ENCODE results near the gene C11orf24. TPM values are rescaled to one million over a fixed set of nuclear protein-coding genes. Genes with fewer than 3 reads are reported as not detected.

The C11orf24 gene
- total and polyA plus RNA-seq, 9 of the 15 experiments (the other 6 are each of a cell fraction or from before 2014, with no cell fraction given): 2.0 to 65.2 (median 32.5) TPM

GRCh38 chr11:68257477-68258362 is 14.1 kb downstream of the C11orf24 start (continued):
- TF ChIP-seq, protein P1, sequence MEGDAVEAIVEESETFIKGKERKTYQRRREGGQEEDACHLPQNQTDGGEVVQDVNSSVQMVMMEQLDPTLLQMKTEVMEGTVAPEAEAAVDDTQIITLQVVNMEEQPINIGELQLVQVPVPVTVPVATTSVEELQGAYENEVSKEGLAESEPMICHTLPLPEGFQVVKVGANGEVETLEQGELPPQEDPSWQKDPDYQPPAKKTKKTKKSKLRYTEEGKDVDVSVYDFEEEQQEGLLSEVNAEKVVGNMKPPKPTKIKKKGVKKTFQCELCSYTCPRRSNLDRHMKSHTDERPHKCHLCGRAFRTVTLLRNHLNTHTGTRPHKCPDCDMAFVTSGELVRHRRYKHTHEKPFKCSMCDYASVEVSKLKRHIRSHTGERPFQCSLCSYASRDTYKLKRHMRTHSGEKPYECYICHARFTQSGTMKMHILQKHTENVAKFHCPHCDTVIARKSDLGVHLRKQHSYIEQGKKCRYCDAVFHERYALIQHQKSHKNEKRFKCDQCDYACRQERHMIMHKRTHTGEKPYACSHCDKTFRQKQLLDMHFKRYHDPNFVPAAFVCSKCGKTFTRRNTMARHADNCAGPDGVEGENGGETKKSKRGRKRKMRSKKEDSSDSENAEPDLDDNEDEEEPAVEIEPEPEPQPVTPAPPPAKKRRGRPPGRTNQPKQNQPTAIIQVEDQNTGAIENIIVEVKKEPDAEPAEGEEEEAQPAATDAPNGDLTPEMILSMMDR (IDR thresholded peaks at IDR 0.05 in 2 of 3, conservative IDR thresholded peaks at IDR 0.05 in 1 of 3; ENCODE audit: insufficient read depth in 2 of 3, low read depth in 1 of 3, low read length in 3 of 3): peak; percentile 85 to 90 (median 88)
- TF ChIP-seq ZNF431 (CRISPR knock-in tag; IDR thresholded peaks at IDR 0.05): no peak
- peak; percentile 90 for TF ChIP-seq ZFX (CRISPR knock-in tag; IDR thresholded peaks at IDR 0.05)
- TF ChIP-seq ZNF140 (CRISPR knock-in tag; IDR thresholded peaks at IDR 0.05): no peak
- TF ChIP-seq, protein P2, sequence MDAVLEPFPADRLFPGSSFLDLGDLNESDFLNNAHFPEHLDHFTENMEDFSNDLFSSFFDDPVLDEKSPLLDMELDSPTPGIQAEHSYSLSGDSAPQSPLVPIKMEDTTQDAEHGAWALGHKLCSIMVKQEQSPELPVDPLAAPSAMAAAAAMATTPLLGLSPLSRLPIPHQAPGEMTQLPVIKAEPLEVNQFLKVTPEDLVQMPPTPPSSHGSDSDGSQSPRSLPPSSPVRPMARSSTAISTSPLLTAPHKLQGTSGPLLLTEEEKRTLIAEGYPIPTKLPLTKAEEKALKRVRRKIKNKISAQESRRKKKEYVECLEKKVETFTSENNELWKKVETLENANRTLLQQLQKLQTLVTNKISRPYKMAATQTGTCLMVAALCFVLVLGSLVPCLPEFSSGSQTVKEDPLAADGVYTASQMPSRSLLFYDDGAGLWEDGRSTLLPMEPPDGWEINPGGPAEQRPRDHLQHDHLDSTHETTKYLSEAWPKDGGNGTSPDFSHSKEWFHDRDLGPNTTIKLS (IDR thresholded peaks at IDR 0.05; ENCODE audit: borderline replicate concordance, low read depth): no peak
- TF ChIP-seq RFX5 (IDR thresholded peaks at IDR 0.05; ENCODE audit: low read depth, low read length): no peak
- TF ChIP-seq ZNF121 (CRISPR knock-in tag; conservative IDR thresholded peaks at IDR 0.05): no peak
- TF ChIP-seq ZNF217 (CRISPR knock-in tag; IDR thresholded peaks at IDR 0.05): no peak
- no peak for TF ChIP-seq ARID4B (CRISPR knock-in tag; IDR thresholded peaks at IDR 0.05)
- TF ChIP-seq CBFA2T3 (IDR thresholded peaks at IDR 0.05): no peak
- no peak for TF ChIP-seq BHLHE40 (IDR thresholded peaks at IDR 0.05; ENCODE audit: low read length)
- peak; percentile 58 for TF ChIP-seq EP400 (IDR thresholded peaks at IDR 0.05)
- TF ChIP-seq MEIS2 (IDR thresholded peaks at IDR 0.05; ENCODE audit: partially characterized antibody): no peak
- TF ChIP-seq RBM17 (IDR thresholded peaks at IDR 0.05; ENCODE audit: borderline replicate concordance, low read depth, low read length): no peak
- no peak for TF ChIP-seq HCFC1 (IDR thresholded peaks at IDR 0.05; ENCODE audit: low read depth, low read length)
- TF ChIP-seq ZNF696 (CRISPR knock-in tag; conservative IDR thresholded peaks at IDR 0.05): no peak
- TF ChIP-seq GATAD2B (IDR thresholded peaks at IDR 0.05; ENCODE audit: borderline replicate concordance): no peak
- TF ChIP-seq HDAC2 (IDR thresholded peaks at IDR 0.05): 0 out of 2 replicates have a peak, but pooled peaks have one; percentile 67
- no peak for TF ChIP-seq MAFK (IDR thresholded peaks at IDR 0.05; ENCODE audit: low read length)
- TF ChIP-seq ZNF280B (CRISPR knock-in tag; IDR thresholded peaks at IDR 0.05): no peak
